Activated T-helper 9 cell treated with anti-CD3 and anti-CD28 coated beads, Interleukin-2, amount 50 U/mL, for 16 hours (primary cell): ENCODE measurements around the gene LYZL6.
"Not testable (repeated sequence)": the region's sequence is repeated elsewhere in the genome, so short reads cannot be mapped to it uniquely, and the experiment has no call there.

Experiments
- DNase-seq: peaks from one replicate; pipeline ENCODE4 v3.0.0-alpha.2; 2020; ENCODE audit warnings: low read depth

LYZL6 gene

DNA sequence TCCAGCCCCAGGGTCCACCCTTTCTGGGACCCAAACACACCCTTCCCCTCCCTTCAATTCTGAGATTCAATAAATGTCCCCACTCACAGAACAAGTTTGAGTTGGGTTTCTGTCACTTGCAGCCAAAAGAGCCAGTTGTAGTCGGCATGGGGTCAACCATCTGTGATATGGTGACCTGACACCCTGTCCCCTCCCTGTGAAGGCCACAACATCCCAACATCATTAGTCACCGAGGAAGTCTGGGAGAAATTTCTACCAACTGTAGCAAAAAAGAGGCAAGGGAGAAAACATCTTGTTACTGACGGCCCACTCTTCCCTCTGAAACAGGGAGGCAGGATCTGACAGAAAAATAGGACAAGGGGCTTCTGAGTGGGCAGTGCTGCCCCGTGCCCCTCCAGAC lies 638 bp upstream of the LYZL6 start:
- DNase-seq = no peak

DNA sequence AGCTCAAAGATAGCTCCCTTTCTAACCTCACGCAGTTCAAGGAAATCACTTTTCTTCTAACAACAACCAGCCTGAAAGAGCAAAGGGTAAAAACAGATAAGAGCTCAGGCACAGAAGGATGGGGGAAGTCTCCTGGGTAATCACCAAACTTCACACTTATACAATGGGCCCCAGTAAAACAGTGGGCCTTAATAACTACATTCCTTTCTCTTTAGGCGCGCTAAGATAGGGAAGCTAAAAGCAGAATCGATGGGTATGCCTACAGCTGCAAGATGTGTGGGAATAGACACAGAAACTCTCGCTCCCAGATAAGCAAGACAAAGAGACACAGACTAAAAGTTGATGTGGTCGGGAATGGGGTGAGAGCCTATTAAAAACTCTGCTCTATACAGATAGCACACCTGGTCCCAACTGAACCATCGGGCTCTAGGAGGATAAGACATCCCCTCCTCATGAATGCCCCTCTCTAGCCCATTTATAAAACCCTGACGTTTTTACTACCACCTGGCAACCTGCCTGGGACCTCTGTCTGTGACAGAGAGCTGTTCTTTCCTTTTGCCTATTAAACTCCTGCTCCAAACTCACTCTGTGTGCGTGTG lies 826 bp downstream of the LYZL6 start:
- no peak for DNase-seq

DNA sequence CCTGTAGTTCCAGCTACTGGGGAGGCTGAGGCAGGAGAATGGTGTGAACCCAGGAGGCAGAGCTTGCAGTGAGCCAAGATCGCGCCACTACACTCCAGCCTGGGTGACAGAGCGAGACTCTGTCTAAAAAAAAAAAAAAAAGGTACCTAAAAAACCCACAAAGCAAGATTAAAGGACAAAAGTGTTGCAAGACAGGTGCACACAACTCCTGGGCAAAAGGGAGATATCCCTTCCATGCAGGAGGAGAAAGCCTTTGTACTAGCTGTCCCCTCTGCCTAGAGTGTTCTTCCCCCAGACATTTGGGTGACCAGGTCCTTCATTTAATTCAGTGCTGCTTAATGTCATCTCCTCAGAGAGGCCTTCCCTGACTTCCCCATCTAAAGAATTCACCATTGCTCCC lies 5.0 kb downstream of the LYZL6 start:
- DNase-seq = not testable (repeated sequence)

DNA sequence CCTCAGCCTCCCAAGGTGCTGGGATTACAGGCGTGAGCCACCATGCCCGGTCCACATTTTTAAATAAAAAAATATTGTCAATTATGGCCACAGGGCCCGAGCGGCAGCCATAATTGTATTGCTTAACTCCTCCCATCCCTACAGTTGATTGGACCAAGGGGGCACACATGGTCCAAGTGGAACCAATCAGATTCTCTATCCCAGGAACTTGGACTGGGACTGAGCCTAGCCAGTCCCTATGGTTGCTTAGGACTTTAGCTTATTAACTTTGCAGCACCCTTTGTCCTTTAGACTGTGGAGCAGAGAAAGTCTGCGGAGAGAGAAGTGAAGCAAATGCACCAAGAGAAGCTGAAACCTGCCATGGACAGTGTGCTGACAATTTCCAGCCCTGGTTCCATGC lies 7.5 kb downstream of the LYZL6 start:
- DNase-seq = no peak

DNA sequence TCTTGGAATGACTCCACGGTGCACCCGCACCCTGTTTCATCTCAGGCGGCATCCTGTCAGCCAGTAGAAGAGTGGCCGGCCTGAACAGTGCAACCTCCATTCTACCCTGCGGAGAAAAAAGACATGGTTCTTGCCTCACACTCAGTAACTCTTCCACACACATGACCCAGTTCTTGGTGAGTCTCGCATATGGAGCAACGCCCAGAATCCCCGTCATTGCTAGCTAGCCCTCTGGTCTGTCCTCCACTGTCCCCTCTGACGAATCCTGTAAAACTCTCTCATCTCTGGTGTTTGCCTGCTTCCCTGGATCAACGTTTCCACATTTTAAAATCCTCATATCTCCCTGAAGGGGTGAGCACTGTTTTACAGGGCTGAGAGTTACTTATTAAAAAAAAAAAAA lies 8.8 kb downstream of the LYZL6 start:
- DNase-seq = no peak

DNA sequence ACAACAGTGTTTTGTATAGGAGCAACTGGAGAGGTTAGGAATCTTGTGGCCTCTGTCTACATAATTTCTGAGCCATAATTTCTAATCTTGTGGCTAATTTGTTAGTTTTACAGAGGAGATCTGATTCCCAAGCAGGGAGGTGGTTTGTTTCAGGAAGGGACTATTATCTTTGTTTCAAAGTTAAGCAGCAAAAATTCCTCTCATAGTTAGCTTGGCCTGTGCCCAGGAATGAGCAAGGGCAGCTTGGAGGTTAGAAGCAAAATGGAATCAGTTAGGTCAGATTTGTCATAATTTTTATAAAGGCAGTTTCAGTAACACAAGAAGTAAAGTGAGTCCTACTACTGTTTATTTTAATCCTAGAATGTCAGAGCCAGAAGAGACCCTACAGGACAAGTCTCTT lies 10.9 kb downstream of the LYZL6 start:
- no peak for DNase-seq

DNA sequence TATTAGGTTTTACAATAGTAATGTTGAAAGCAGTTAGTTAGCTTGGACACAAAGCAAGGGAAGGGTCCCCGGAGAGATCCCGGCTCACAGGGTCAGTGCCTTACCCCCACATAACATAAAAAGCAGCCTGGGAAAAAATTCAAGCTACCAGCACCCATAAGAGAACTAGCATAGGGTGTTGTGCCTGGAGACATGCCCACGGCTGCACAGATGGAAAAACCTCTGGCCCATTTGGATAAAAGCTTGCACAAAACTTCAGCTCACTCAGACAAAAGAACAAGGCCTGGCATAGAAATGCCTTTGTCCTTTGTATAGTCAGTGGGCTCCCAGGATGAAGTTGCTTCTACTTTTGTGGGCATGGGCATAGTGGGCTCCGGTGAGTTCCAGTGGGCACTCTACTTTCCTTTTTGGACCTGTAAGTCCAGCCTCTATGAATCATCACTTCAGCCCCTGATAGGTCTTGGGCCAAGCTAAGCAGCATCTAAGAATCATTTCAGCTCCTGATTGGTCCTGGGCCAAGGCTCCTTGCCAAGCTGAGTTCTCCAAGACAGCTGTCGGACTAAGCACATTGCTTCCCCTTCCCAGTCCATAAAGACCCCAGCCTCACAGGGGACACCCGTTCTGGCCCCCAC lies 11.6 kb downstream of the LYZL6 start:
- no peak for DNase-seq

DNA sequence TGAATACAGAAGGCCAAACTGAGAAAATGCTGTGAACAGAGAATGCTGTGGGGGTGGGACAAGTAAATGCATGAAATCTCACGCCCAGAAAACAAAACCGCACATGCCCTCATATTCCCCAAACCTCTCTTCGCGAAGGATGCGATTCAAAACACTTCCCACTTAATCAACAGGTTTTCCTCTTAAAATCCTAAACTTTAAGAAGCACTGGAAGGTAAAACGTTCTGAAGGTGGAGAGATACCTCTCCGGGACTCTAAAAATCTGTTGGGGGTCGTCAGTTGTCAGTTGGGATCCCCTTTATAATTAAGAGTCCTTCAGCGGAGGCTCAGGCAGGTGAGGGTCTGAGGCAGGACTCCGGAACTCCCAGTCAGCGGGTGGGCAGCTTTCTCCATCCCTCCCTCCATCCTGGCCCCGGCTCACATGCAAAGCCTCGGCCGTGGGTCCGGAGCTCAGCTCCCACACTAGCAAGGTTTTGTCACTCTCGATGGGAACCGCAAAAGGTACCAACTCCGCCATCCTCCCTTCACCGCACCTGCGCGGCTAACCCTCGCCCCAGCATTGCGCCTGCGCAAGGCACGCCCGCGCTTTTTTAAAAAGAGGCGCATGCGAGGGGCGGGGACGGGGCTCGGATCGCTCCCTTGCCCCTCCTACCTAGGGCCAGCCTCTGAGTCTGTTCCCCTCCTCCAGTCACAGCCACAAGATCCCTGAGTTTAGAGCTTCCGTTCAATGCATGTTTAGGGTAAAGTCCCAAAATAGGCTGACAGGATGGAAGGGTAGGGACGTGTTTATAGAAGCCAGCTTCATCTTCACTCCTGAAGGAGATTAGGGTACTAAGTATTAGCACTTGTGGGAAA lies 13.1 kb downstream of the LYZL6 start, which contains the start of gene RDM1:
TSS of gene RDM1 (minus strand) at position 563 of the 855 bp plus-strand sequence. CDS start at position 517, 46 bp downstream.
- DNase-seq = peak; percentile 74

DNA sequence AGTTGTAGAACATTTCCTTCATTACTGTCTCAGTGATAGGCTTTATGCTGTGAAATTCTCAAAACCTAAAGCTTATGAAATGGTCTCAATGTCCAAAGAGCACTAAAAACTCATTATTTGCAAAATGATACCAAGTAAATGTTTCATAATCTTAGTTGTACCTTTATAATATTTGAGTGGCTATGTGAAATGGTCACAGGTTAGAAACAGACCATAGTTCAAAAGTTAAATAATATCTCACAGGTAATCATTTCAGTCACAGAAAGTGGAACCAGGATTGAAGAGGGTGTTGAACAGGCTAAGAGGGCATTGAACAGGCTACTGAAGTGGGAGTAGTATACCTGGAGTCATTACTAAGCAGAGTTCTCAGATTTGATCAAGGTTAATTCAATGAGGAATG lies 15.8 kb downstream of the LYZL6 start:
- DNase-seq = no peak

DNA sequence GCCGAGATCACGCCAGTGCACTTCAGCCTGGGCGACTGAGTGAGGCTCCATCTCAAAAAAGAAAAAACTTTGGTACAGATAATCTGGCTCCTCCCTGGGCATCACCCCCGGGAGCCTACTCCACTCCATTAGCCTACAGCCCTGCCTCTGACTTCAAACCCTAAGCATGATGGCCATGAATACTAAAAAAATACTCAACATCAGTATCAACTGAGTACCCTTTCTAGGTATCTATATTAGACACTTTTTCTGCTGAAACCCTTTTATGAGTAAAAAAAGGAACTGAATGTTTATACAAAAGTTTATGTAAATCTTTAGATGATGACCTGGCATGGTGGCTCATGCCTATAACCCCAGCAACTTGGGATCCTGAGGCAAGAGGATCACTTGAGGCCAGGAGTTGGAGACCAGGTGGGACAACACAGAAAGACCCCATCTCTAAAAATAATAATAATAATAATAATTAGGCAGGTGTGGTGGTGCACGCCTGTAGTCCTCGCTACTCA lies 19.9 kb downstream of the LYZL6 start:
- no peak for DNase-seq

DNA sequence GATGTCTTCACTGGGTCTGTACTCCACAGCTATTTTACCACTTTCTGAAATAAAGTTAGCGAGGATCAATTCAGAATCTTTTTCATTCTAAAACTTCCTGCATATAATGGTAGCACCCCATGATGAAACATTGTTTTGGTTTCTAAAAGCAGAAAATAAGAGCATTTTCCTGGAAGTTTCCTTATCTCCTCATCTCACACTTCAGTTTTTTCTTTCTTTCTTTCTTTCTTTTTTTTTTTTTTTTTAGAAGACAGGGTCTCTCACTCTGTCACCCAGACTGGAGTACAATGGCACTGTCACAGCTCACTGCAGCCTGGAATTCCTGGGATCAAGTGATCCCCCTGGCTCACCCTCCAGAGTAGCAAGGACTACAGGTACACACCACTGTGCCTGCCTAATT lies 23.3 kb downstream of the LYZL6 start:
- DNase-seq = no peak

DNA sequence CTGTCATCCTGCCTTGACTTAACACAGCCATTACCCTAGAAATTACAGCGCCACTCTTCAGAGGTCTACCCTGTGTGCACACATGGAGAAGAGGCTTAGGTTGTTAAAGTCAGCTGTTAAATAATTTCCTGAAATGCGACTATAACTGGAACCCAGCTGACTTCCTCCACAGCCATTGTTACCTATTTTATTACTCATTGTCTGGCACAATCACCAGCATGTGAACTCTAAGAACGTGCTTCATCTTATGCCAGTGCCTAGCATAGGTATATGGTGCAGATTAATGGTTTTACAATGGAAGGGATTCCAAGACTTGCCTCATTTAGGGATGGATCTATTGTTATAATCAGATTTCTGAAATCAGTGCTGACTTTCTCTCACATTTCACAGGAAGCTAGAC lies 24.8 kb downstream of the LYZL6 start:
- no peak for DNase-seq

DNA sequence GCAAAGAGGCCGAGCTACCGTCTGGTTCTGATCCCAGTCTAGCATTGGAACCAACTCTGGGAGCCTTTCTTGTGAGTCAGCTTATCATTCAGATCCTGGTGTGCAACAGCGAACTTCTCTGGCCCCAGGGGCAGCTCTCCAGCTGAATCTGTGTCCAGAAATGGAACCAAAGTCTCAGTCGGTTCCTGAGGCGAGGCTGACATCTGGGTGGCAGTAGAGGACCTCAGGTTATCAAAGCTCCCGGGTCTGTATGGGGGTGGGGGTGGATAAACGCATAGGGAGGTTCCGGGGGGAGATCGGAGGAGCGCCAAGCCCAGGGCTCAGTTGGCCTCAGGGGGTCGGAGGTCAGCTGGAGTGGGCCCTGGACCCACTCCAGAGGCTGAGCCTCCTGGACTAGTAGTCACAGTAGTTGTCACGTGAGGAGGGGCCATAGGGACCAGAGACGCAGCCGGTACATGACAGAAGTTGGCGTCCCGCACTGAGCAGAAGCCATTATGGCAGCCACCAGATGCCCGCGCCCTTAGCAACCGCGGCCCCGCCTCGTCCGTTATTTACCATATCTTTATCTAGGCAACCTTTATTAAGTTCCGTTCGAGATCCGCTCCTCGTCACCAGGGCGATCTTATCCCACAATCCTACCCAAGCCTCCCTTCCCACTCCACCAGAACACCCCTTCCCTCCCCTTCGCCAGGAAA lies 25.8 kb downstream of the LYZL6 start:
- no peak for DNase-seq

DNA sequence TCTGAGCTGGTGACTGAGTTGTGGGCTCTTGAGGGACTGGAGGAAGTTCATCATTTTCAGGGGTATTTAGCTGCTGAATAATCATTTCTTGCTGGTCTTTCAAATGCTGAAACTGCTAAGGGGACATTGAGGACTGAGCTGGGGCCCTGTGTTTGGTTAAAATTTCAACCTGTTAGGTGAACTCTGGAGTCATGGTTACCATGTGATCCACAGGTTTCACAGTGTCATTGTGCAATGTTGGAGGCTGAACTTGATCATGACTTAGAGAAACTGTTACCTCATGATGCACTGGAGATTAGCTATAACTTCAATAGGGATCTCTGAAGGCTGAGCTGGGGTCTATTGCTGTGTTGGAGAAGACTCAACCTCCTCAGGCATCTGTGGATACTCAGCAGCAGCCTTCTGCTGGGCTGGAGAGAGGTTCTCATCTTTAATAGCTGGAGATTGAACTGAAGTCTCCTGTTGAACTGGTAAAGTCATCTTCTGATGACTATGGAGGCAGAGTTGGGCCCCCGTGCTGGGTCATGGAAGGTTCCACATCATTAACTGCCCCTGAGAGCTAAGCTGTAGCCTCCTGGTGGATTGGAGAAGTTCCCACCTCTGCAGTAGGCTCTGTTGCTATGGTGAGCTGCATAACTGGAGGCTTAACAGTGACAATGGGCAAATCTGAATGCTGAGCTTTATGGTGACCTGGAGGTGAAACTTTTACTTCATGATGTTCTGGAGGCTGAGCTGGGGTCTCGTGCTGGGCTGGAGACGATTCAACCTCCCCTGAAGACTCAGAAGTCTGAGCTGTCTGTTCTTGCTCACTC lies 28.2 kb downstream of the LYZL6 start:
- no peak for DNase-seq

DNA sequence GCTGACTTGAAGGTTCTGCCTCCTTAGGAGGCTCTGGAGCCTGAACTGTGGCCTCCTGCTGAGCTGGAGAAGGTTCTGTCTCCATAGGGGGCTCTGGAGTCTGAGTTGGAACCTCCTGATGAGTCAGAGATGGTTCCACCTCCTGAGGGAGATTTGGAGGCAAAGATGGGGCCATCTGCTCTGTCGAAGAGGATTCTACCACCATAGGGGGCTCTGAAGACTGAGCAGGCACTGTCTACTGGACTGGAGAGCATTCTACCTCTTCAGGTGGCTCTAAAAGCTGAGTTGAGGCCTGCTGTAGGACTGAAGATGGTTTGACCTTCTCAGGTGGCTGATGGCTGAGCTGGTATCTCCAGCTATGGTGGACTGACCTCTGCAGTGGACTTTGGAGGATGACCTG lies 29.2 kb downstream of the LYZL6 start:
- DNase-seq = no peak

DNA sequence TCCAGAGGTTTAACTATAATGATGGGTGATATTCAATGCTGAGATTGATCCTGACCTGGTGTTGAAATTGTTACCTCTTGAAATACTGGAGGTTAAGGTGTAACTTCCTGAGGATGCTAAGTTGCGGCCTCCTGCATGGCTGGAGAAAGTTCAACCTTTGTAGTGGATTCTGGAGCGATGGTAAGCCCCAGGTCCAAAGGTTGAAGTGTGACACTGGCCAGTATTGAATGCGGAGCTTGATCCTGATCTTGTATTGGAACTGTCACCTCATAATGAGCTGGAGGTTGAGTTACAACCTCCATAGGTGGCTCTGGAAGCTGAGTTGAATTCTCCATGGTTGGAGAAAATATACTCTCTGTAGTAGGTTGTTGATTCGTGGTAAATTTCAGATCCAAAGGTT lies 29.9 kb downstream of the LYZL6 start:
- DNase-seq = no peak

DNA sequence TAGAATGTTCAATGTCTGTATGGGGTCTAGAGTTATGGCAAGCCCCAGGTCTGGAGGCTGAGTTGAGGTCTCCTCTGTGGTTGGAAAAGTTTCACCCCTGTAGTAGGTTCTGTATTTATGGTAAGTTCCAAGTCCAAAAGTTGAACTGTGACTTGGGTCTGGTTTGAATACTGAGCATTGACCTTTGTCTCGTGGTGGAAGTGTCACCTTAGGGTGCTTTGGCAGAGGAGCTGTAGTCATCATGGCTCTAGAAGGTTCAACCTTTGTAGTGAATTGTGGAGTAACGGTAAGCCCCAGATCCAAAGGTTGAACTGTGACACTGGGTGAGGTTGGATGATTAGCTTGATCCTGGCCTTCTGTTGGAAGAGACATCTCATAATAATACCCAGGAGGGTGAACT lies 30.6 kb downstream of the LYZL6 start:
- no peak for DNase-seq

DNA sequence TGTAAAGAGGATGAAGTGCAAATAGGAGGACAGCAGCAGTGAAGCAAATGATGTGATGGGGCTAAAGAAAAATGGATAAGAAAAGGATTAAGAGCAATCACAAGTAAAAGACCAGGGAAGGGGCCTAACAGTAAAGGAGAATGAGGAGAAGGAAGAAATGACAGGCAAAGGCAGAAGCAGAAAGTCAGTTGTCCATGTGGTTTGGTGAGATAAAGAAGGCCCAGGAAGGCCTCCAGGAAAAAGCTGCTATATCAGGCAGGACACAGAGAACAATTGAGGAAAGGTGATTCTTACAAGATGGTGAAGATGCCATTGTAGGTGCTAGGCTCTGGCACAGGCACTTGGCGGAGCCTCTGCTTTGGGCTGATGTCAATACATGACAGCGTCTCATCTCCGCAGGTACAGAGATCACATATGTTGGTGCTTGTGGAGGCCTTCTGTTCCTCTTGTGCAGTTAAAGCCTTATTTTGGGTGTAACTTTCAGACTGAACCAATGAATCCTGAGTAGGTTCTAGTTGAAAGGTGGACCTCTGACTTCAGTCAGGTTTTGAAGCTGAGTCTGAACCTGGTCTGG lies 31.1 kb downstream of the LYZL6 start:
- DNase-seq = no peak

DNA sequence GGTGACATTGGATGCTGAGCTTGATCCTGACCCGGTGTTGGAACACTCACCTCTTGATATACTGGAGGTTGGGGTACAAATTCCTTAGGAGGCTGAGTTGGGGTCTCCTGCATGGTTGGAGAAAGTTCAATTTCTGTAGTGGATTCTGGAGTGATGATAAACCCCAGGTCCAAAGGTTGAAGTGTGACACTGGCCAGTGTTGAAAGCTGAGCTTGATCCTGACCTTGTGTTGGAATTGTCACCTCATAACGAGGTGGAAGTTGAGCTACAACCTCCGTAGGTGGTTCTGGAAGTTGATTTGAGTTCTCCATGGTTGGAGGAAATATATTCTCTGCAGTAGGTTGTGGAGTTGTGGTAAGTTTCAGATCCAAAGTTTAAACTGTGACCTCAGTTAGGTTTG lies 34.1 kb downstream of the LYZL6 start:
- DNase-seq = no peak

DNA sequence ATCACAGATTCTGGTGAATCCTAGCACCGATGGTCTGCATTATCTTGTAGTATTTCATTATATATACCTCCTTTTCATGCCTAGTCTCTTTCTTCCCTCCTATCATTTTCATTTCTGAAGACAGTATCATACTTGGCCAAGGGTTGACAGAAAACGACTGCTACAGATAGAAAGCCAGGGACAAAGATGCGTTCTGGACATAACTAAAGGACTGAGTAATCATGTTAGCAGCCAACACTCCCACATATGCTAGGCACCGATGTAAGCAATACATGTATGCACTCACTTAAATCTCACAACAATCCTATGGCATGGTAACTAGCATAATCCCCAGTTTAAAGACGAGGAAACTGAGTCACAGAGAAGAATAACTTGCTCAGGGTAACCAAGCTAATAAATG lies 35.8 kb downstream of the LYZL6 start:
- no peak for DNase-seq

DNA sequence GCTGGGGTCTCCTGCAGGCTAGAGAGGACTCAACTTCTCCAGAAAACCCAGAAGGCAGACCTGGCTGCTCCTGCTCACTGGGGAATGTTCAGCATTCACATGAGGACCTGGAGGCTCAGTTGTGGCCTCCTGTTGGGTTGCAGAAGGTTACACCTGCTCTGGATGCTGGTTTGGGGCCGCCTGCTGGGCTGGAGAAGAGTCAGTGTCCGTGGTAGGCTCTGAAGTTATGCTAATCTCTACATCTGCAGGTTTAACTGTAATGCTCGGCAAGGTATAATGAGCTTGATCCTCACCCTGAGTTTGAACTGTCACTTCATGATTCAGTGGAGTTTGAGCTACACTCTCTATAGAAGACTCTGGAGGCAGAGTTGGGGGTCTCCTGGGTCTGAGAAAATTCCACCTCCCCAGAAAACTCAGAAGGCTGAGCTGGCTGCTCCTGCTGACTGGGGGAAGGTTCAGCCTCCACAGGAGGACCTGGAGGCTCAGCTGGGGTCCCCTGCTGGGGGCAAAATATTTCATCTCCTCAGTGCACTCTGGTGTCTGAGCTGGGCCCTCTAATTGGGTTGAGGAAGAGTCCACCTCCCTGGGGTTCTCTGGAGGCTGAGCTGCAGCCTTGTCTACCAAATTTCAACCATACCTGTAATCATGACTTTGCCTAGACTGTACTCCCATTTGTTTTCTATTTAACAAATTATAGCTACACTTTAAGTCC lies 36.4 kb downstream of the LYZL6 start:
- DNase-seq = no peak
